Ovary (tissue), 3 donors: ENCODE results near the gene MED27.

ENCODE experiments used
- EP300 ChIP-seq: sonication (generic); formaldehyde crosslinking; IDR thresholded peaks from one replicate; pipeline ENCODE4 v1.6.1; 2017; ENCODE audit warnings: antibody characterized with exemption
- POLR2A ChIP-seq: fragments of 450-650 bp; IDR thresholded peaks from one replicate; pipeline ENCODE4 v1.6.1; 2017; ENCODE audit warnings: antibody characterized with exemption, mild to moderate bottlenecking, moderate library complexity
- TF ChIP-seq, protein P1 (sequence below), 3 donors: fragments of 450-650 bp in 2 of 3; fragments of 200-600 bp in 1 of 3; IDR thresholded peaks; one replicate each; pipeline versions ENCODE4 v1.5.1 to v1.8.0; 2016 to 2022; ENCODE audit warnings: antibody characterized with exemption in 3 of 3, mild to moderate bottlenecking in 1 of 3
- donor health status: DM: no; HTN: no; CAD: no.

DNA sequence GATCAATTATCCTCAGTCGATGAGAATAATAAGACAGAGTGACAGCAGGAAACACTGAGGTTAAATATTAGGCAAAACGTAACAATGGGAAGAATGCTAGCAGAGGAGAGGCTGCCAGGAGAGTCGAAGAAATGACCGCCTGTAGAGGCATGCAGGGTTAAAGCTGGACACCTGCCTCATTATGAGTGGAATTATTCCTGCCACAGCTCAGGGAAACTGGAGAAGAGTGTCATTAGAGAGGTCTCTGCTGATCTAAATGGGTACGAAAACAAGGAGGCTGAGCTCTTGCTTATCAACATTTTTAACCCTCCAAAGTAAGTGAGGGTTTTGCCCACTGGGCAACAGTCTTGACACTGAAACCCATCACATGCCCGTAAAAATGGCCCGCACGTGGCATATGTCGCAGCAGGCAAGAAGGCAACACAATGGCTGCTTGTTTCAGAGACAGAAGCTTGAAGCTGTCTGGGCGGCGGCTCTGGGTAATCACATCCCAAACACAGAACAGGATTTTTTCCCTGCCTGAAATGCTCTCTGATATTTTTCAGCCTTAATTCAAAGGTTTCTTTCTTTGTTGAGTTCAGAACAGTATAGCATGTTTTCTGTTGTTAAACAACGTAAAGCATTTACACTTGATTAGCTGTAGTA, 118.7 kb downstream of the MED27 start:
- TF ChIP-seq, protein P1, sequence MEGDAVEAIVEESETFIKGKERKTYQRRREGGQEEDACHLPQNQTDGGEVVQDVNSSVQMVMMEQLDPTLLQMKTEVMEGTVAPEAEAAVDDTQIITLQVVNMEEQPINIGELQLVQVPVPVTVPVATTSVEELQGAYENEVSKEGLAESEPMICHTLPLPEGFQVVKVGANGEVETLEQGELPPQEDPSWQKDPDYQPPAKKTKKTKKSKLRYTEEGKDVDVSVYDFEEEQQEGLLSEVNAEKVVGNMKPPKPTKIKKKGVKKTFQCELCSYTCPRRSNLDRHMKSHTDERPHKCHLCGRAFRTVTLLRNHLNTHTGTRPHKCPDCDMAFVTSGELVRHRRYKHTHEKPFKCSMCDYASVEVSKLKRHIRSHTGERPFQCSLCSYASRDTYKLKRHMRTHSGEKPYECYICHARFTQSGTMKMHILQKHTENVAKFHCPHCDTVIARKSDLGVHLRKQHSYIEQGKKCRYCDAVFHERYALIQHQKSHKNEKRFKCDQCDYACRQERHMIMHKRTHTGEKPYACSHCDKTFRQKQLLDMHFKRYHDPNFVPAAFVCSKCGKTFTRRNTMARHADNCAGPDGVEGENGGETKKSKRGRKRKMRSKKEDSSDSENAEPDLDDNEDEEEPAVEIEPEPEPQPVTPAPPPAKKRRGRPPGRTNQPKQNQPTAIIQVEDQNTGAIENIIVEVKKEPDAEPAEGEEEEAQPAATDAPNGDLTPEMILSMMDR (IDR thresholded peaks at IDR 0.05): no peak
- TF ChIP-seq EP300: no peak
- no peak for TF ChIP-seq POLR2A
